NCI-H345 treated with DMSO at 0.1 percent for 48 hours (cell line): Measurements from ENCODE around the gene RAVER2.

Source experiments
- DNase-seq: peaks from one replicate; lab custom pipeline; 2025; ENCODE audit not compliant: unreplicated experiment; lab: John Stamatoyannopoulos, UW

RAVER2 gene

GRCh38 chr1:64875101-64875500, 130.2 kb downstream of the RAVER2 start:
- DNase-seq = no peak

- no peak for DNase-seq
Measured at GRCh38 chr1:64875606-64876005, 130.7 kb downstream of the RAVER2 start.

GRCh38 chr1:64877151-64877550, 132.3 kb downstream of the RAVER2 start:
- DNase-seq = no peak

- no peak for DNase-seq
Measured at GRCh38 chr1:64877598-64877997, 132.7 kb downstream of the RAVER2 start.

GRCh38 chr1:64878090-64878489, 133.2 kb downstream of the RAVER2 start:
- no peak for DNase-seq

- no peak for DNase-seq
Measured at GRCh38 chr1:64878931-64879611, 134.2 kb downstream of the RAVER2 start.

GRCh38 chr1:64880449-64880848, 135.6 kb downstream of the RAVER2 start:
- no peak for DNase-seq

- DNase-seq = no peak
Measured at GRCh38 chr1:64881281-64881680, 136.4 kb downstream of the RAVER2 start.
